HG03342 (cell line): Measurements from ENCODE around the gene CHFR.
"Not testable (repeated sequence)": the region's sequence is repeated elsewhere in the genome, so short reads cannot be mapped to it uniquely, and the experiment has no call there.

Experiments used
- ATAC-seq: cut with Tn5 transposase; IDR thresholded peaks from one replicate; pipeline ENCODE4 v1.9.1; 2021; ENCODE audit warnings: mild to moderate bottlenecking, moderate library complexity; ENCODE audit not compliant: unreplicated experiment

Gene CHFR

DNA sequence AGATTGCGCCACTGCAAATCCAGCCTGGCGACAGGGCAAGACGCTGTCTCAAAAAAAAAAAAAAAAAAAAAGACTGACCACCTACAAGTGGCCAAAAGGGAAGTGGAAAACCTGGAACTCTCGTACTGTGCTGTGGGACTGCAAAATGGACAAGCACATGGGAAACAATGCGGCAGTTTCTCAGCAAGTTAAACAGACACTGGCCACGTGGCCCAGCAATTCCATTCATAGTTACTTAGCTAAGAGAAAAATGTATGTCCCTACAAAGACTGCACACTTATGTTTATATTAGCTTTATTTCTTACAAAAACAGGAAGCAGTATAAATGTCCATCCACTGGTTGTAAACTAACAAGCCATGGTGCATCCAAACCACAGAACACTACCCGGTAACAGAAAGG lies 5.6 kb downstream of the CHFR start:
- ATAC-seq, result no peak

GRCh38 chr12:132874620-132875019 lies 12.8 kb downstream of the CHFR start:
- not testable (repeated sequence) for ATAC-seq

DNA sequence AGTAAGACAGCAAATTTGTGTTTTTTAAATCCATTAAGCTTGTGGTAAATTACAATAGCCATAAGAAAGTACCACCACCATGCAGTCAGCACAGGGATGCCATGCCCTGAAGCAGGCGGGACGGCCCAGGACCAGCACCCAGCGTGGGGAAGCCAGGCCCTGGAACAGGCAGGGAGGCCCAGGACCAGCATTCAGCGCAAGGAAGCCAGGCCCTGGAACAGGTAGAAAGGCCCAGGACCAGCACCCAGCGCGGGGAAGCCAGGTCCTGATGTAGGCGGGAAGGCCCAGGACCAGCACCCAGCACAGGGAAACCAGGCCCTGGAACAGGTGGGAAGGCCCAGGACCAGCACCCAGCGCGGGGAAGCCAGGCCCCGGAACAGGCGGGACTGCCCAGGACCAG lies 13.2 kb downstream of the CHFR start:
- ATAC-seq, result no peak

DNA sequence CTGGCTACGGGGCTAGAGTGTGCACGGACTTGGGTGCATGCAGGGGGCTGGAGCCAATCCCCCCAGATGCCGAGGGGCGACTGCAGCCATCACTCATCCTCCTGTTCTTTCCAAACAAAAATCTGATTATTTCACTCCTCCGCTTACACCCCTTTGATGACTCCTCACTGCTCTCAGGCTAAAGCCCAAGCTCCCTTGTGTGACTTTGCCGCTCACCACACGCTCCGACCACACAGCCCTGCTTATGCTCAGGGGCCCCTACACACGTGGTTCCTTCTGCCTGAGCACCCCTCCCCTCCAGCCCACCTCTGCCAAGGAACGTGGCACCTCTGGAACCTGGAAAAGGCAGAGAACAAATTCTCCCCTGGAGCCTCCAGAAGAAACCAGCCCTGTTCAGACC lies 13.7 kb downstream of the CHFR start:
- ATAC-seq, result no peak

DNA sequence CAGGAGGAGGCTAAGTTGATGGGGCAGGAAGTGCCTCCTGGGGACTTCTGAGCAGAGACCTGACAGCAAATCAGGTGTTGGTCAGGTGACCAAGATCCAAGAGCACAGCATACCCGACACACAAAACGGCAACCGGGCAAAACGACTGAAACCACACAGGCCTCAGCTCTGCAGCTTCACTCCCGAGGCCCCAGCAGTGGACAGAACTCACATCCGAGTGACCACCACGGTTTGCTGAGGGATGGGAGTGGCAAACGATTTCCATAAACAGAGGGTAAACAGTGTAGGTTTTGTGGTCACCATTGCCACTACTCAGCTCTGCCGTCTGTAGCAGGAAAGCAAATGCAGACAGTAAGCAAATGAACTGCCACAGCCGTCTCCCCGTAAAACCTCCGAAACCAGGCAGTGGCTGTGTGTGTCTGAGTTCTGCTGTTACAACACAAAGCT lies 14.4 kb downstream of the CHFR start:
- ATAC-seq, result no peak

GRCh38 chr12:132872073-132872855 lies 15.1 kb downstream of the CHFR start:
- no peak for ATAC-seq

GRCh38 chr12:132869551-132869950 lies 17.9 kb downstream of the CHFR start:
- no peak for ATAC-seq

DNA sequence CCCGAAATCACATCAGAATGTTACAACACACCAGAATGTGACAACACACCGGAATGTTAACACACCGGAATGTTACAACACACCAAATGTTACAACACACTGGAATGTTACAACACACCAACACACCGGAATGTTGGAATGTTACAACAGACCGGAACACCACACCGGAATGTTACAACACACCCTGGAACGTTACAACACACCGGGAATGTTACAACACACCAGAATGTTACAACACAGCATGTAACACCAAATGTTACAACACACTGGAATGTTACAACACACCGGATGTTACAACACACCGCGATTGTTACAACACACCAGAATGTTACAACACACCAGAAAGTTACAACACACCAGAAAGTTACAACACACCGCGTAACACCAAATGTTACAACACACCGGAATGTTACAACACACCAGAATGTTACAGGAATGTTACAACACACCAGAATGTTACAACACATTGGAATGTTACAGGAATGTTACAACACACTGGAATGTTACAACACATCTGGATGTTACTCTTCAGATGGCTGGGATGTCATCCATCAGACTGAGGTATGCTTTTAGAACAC lies 21.1 kb downstream of the CHFR start:
- no peak for ATAC-seq

GRCh38 chr12:132861558-132861957 lies 25.8 kb downstream of the CHFR start:
- ATAC-seq, result no peak

GRCh38 chr12:132858718-132859266 lies 28.6 kb downstream of the CHFR start:
- no peak for ATAC-seq

GRCh38 chr12:132857019-132857418 lies 30.4 kb downstream of the CHFR start:
- not testable (repeated sequence) for ATAC-seq

- no peak for ATAC-seq
Measured at GRCh38 chr12:132856581-132856980, 30.8 kb downstream of the CHFR start.

DNA sequence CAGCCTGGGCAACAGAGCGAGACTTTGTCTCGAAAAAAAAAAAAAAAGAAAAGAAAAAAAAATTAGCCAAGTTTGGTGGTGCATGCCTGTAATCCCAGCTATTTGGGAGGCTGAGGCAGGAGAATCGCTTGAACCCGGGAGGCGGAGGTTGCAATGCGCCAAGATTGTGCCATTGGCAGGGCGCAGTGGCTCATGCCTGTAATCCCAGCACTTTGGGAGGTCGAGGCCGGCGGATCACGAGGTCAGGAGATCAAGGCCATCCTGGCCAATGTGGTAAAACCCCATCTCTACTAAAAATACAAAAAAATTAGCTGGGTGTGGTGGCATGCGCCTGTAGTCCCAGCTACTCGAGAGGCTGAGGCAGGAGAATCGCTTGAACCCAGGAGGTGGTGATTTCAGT lies 32.2 kb downstream of the CHFR start:
- not testable (repeated sequence) for ATAC-seq

GRCh38 chr12:132853285-132854092 lies 33.9 kb downstream of the CHFR start:
- no peak for ATAC-seq

GRCh38 chr12:132852496-132852895 lies 34.9 kb downstream of the CHFR start:
- no peak for ATAC-seq

DNA sequence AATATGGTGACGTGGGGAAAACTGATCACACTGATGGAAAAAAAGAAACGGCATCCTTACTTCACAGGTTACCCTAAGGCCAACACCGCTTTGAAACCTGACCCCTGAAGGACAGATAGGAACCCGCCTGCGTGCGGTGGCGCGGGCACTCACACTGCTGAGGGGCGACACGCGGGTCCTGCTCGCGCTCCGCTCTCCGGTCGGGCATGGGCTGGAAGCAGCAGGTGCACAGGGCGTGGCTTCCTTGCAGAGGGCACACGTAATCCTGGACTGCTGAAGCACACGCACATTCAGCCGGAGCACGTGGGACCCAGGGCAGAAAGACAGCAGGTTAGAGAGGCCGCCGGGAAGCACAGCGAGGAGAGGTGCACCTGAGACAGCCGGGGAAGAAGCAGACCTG lies 35.9 kb downstream of the CHFR start:
- no peak for ATAC-seq

DNA sequence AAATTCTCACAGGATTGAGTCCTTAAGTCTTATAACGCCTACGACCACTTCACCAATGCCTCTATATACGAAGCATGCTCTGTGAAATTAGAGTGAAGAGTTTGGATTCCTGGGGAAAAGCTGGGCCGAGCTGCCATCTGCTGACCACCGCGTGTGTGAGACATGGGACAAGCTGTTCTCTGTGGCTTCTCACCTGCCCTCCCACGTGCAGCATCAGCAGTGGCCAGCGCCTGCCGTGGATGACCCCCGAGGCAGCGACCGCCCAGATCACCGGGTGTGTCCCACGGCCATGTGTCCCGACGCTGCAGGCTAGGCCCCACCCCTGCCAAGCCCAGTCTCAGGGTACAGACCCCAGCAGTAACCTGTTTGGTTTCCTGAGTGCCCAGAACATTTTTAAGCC lies 37.1 kb downstream of the CHFR start:
- no peak for ATAC-seq

DNA sequence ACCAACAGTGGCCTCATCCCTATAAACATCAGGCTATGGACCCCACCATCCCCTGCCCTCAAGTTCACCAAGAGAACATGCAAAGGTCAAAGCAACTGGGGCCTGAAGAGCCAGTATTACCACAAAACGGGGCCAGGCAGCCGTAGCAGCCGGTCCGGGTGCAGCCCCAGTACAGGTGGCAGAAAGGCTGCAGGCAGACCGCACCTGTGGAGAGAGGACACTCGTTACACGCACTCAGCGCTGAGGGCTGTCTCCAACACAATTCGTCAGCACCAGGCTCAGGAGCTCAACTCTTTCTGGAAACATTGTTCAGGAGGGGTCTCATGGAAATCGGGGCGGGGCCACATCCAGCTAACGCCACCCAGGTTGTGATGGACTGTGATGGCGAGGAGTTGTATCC lies 38.9 kb downstream of the CHFR start:
- no peak for ATAC-seq

- ATAC-seq, result no peak
Measured at GRCh38 chr12:132847363-132848356, 39.7 kb downstream of the CHFR start.

DNA sequence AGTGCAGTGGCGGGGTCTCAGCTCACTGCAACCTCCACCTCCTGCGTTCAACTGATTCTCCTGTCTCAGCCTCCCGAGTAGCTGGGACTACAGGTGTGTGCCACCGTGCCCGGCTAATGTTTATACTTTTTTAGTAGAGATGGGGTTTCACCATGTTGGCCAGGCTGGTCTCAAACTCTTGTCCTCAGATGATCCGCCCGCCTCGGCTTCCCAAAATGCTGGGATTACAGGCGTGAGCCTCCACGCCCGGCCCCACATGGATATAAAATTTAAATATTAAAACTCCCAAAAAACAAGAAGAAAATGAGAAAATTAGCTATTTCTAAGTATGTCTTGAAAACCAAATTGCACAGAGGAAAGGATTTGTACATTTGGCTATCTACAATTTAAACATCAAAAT lies 42.7 kb downstream of the CHFR start:
- ATAC-seq, result not testable (repeated sequence)
